SK-N-MC (cell line): Measurements from ENCODE around the gene CLEC16A.

Source experiments
- EZH2 ChIP-seq: fragments of 200-600 bp; sonication (generic); IDR thresholded peaks from one replicate; pipeline ENCODE4 v1.6.1; 2017; ENCODE audit warnings: antibody characterized with exemption
- POLR2AphosphoS5 ChIP-seq: IDR thresholded peaks from 2 replicates; pipeline ENCODE4 v1.6.1; 2012; ENCODE audit warnings: mild to moderate bottlenecking, low read depth, low read length, borderline replicate concordance

- TF ChIP-seq POLR2AphosphoS5 (no peak), EZH2 (no peak)
Measured at GRCh38 chr16:11224894-11225676, 280.7 kb downstream of the CLEC16A start.
